ENCODE measurements around the gene FAM217A.

Gene FAM217A

DNA sequence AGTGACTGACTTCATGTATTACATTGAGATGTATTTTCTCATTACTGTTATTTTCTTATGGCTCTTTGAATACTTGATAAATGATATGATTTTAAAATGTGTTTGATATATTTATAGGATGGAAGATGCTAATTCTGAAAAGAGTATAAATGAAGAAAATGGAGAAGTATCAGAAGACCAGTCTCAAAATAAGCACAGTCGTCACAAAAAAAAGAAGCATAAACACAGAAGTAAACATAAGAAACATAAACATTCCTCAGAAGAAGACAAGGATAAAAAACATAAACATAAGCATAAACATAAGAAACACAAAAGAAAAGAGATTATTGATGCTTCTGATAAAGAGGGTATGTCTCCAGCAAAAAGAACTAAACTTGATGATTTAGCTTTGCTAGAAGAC, 47.5 kb downstream of the FAM217A start:
- intact Hi-C loops (cut with DNase I), result no loop called here
- DNase-seq, result no peak

GRCh38 chr6:4030669-4031068, 48.3 kb downstream of the FAM217A start:
- intact Hi-C loops (cut with DNase I), result no loop called here
- no peak for DNase-seq

DNA sequence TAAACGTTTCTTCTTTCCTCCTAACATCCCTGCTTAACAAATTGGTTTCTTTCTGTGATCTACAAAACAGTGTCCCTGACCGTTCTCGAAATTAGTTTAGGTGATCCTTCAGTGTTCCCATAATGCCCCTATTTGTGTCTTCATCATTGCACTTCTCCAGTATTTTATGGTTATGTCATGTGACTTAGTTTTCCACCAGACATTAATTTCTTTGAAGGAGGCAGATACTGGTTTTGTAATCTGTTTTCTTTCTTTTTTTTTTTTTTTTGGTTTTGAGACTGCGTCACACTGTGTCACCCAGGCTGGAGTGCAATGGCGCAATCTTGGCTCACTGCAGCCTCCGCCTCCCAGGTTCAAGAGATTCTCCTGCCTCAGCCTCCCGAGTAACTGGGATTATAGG, 49.2 kb downstream of the FAM217A start:
- intact Hi-C loops (cut with DNase I), result no loop called here
- DNase-seq, result no peak

DNA sequence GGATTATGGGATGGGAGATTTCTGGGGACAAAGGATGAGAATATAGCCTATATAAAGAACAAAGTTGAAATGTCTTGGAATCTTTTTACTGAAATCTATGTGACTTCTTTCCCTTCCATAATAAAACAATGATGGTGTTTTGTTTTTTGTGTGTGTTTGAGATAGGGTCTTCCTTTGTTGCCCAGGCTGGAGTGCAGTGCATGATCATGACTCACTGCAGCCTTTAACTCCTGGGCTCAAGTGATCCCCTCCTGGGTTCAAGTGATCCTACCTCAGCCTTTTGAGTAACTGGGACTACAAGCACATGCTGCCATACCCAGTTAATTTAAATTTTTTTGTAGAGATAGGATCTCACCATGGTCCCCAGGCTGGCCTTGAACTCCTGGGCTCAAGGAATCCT, 50.9 kb downstream of the FAM217A start:
- DNase-seq, result no peak
- intact Hi-C loops (cut with DNase I), result no loop called here

DNA sequence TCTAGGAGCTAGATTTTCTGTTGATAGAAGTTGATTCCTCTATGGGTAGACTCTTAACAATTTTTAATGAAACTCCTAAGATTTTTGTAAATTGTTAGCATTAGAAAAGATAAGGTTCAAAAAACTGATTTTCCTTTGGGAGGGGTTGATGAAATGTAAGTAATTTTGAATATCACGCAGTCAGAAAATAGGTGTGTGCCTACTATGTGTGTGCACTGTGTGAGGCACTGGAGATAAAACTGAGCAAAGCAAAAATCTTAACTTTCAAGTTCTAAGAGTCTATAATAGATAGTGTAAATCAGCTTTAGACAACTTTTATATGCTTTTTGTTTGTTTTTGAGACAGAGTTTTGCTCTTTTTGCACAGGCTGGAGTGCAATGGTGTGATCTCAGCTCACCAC, 53.3 kb downstream of the FAM217A start:
- DNase-seq, result no peak
- intact Hi-C loops (cut with DNase I), result no loop called here

DNA sequence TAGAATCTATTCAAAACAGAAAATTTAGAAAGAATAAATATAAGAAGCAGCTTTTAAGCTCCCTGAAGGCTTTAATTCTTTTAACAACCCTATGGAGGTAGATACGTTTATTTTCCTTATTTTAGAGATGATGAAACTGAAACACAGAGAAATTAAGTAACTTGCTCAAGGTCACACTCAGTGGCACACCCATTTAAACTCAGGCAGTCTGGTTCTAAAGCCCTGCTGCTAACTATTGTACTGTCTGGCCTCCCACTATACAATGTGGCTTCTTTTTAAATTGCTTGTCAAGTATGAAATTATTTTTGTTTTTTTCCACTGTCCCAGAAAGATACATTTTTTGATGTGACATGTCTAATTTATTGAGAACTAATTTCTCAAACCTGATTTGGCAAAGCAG, 55.7 kb downstream of the FAM217A start:
- intact Hi-C loops (cut with DNase I), result no loop called here
- no peak for DNase-seq

DNA sequence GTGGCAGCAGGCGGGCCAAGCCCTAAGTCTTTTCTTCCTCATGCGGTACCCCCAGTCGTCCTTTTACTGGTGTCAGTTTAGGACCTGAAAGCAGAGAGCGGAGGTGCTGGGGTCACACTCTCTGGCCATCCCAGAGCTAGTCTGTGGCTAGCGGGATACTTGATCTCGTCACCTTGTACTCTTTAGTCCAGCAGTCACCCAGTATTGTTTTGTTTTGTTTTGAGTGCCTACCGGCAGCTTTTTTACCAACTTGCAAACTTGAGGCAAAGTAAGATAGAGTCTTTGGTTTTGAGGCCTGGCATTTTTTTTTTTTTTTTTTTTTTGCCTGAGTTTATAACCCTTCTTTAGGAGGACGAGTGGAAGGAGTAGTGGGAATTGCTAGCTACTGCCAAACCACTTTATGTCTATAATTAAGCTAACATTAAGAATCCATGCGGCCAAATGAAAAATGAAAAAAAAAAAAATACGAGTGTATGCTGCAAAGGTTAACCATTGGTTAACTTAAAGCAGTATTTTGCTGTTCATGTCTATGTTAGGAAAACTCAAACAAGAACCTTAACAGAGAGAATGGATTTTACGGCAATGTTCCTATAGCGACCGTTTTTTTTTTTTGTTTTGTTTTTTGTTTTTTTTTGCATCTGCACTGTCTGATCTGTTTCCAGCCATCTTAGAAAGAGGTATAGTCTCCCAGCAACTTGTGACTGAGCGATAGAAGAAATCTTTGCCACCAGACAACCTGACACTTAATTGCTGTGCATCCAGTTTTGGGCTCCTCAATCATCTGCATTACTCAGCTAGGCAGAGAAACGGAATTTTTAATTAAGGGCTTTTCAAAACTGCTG, 56.9 kb downstream of the FAM217A start:
- no peak for DNase-seq
- intact Hi-C loops (cut with DNase I), result no loop called here

DNA sequence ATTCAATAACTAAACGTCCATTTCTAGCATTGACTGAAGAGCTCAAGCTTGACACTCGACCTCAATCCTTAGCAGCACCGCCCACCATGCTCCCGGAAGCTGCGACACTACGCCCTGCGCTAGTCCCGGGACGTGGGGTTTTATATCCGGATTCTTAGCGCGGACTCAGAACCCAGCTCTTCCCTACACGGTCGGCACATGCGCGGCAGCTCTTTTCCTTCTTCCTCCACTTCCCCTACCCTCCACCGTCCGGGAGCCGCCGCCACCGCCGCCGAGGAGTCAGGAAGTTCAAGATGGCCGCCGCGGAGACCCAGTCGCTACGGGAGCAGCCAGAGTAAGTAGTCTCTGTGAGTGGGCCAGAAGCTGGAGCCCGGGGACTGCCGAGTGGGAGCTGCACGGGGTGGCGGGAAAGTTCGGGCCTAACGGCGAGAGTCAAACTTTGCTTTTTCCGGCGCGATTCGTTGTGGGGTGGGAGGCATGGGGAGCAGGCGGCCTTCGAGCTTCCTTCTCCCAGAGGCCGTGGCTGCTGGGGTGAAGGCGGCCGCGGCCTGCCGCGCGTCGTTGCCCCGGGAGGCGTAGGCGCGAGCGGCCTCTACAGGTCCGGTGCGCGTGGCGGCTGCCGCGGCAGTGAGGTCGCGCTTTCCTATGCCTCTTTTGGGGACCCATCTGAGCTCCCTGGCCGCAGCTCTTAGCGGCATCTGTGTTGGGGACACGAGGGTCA, 57.6 kb downstream of the FAM217A start:
- intact Hi-C loops (cut with DNase I), result no loop called here
- peak; percentile 94 to 99 (median 97) for DNase-seq

- DNase-seq, result no peak
- intact Hi-C loops (cut with DNase I), result no loop called here
Measured at GRCh38 chr6:4020822-4021132, 58.2 kb downstream of the FAM217A start.

DNA sequence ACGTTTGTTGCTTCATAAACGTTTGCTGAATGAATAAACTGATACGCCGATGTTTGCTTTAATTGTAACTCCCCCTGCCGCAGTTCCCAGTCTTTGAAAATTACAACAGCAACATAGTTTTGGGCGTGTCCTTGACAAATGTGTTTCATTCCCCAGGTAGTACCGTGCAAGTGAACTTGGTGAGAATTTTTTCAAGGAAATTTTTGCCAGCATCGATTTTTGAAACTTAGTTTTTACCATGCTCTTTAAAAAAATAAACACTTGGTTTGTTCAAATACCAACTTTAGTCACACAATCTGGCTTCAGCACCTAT, 60.1 kb downstream of the FAM217A start:
- no peak for DNase-seq
- intact Hi-C loops (cut with DNase I), result loop anchor here (2.0 kb wide), 1 partner anchor 116 kb away; the partner anchor contains the start of gene ECI2

All from head of caudate nucleus (tissue), 42 donors.